ENCODE measurements around the gene OGDH. TPM values are rescaled to one million over a fixed set of nuclear protein-coding genes. Genes with fewer than 3 reads are reported as not detected.
"Not testable (repeated sequence)": the region's sequence is repeated elsewhere in the genome, so short reads cannot be mapped to it uniquely, and the experiment has no call there.

The OGDH gene
- total and polyA plus RNA-seq, 8 donors = 46.6 to 184 (median 56.1) TPM

DNA sequence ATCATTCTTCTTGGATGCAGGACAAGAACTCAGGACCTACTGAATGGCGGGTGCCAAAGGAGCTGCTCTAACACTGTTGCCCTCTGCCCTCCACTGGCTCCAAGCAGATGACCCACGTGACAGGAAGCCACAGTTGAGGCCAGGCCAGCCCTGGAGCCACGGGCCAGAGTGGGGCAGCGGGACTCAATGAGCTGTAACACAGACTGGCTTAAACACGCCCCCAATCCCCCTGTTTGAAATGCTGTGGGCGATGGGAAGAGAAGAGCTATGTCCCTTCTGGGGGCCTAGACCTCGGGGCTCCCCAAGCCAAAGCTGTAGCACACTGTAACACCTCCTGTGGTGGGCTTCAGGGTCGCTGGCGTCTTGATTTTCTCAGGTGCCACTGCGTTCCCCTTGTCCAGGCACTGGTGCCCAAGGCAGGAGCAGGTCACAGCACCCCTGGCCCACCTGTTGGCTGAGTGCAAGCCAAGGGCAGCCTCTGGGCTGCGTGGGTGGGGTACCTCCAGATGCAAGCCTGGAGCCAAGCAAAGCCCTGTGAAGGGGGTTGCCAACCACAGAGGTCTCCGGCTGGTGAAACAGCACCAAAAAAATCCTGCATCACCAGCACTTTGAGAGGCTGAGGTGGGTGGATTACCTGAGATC lies 123.6 kb downstream of the OGDH start:
- Histone ChIP-seq H3K36me3 (no peaks in the 10 kb centered on the region), H3K27ac (no peak overlapping the region), H3K4me3 (no peak overlapping the region), H3K4me1 (peaks cover 0 to 9% of the 10 kb centered on the region in 2 donors), H3K27me3 (no peaks in the 10 kb centered on the region), H3K9me3 (no peaks in the 10 kb centered on the region)
- ATAC-seq (peak; percentile 44), DNase-seq (no peak)
- intact Hi-C loops (cut with DNase I) = no loop called here
- TF ChIP-seq, protein P1, sequence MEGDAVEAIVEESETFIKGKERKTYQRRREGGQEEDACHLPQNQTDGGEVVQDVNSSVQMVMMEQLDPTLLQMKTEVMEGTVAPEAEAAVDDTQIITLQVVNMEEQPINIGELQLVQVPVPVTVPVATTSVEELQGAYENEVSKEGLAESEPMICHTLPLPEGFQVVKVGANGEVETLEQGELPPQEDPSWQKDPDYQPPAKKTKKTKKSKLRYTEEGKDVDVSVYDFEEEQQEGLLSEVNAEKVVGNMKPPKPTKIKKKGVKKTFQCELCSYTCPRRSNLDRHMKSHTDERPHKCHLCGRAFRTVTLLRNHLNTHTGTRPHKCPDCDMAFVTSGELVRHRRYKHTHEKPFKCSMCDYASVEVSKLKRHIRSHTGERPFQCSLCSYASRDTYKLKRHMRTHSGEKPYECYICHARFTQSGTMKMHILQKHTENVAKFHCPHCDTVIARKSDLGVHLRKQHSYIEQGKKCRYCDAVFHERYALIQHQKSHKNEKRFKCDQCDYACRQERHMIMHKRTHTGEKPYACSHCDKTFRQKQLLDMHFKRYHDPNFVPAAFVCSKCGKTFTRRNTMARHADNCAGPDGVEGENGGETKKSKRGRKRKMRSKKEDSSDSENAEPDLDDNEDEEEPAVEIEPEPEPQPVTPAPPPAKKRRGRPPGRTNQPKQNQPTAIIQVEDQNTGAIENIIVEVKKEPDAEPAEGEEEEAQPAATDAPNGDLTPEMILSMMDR (IDR thresholded peaks at IDR 0.05) = no peak

DNA sequence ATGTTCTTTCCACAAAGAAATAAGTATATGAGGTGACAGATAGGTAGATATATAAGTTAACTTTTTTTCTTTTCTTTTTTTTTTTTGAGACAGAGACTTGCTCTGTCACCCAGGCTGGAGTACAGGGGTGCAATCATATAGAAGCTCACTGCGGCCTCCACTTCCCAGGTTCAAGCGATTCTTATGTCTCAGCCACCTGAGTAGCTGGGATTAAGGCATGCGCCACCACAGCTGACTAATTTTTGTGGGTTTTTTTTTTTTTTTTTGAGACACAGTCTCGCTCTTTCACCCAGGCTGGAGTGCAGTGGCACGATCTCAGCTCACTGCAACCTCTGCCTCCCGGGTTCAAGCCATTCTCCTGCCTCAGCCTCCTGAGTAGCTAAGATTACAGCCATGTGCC lies 126.5 kb downstream of the OGDH start:
- H3K9me3 ChIP-seq; H3K4me3 ChIP-seq; H3K36me3 ChIP-seq; intact Hi-C loops (cut with DNase I); H3K27ac ChIP-seq; H3K27me3 ChIP-seq; DNase-seq; ATAC-seq: not testable (repeated sequence)
- H3K4me1 ChIP-seq = peaks cover 0 to 14% of the 10 kb centered on the region in 2 donors

DNA sequence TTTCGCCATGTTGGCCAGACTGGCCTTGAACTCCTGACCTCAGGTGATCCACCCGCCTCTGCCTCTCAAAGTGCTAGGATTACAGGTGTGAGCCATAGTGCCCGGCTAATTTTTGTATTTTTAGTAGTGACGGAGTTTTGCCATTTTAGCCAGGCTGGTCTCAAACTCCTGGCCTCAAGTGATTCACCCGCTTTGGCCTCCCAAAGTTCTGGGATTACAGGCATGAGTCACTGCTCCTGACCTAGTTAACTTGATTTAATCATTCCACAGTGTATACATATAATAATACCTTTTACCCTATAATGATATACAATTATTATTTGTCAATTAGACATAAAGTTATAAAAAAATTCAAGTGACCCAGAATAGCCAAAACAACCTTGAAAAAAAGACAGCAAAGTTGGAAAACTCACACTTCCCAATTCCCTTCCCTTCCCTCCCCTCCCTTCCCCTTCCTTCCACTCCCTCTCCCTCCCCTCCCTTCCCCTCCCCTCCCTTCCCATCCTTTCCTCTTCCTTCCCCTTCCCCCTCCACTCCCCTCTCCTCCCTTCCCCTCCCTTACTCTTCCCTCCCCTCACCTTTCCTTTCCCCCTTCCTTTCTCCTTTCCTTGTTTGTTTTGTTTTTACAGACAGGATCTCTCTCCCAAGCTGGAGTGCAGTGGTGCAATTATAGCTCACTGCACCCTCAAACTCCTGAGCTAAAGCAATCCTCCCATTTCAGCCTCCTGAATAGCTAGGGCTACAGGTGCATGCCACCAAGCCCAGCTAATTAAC lies 127.5 kb downstream of the OGDH start:
- Histone ChIP-seq H3K27ac (no peak overlapping the region), H3K27me3 (no peaks in the 10 kb centered on the region), H3K4me1 (peaks cover 0 to 14% of the 10 kb centered on the region in 2 donors), H3K4me3 (no peak overlapping the region), H3K36me3 (no peaks in the 10 kb centered on the region), H3K9me3 (no peaks in the 10 kb centered on the region)
- no peak for ATAC-seq
- DNase-seq = no peak
- intact Hi-C loops (cut with DNase I) = no loop called here
- TF ChIP-seq, protein P1 (IDR thresholded peaks at IDR 0.05) = no peak

DNA sequence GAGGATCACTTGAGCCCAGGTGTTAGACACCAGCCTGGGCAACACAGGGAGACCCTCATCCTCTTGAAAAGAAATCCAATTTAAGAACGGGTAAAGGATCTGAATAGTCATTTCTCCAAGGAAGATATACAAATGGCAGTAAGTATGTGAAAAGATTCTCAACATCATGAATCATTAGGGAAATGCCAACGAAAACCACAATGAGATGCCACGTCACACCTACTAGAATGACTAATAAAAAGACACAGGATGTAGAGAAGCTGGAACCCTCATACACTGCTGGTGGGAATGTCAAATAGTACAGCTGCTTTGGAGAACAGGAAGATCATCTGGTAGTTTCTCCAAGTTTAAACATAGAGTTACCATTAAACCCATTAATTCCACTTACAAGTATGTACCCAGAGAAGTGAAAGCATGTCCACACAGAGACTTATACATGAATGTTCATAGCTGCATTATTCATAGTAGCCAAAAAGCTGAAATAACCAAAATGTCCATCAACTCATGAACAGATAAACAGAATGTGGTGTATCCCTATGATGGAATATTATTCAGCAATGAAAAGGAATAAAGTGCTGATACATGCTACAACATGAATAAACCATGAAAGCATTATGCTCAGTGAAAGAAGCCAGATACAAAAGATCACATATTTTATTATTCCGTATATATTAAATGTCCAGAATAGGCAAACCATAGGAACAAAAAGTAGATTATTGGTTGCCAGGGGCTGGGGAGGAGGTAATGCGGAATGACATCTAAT lies 129.2 kb downstream of the OGDH start:
- Histone ChIP-seq H3K9me3 (no peaks in the 10 kb centered on the region), H3K36me3 (no peaks in the 10 kb centered on the region), H3K4me3 (no peak overlapping the region), H3K27me3 (no peaks in the 10 kb centered on the region), H3K27ac (peak overlapping the region in 1 of 2 donors; percentile 80), H3K4me1 (peaks cover 0 to 11% of the 10 kb centered on the region in 2 donors)
- DNase-seq = no peak
- intact Hi-C loops (cut with DNase I) = no loop called here
- TF ChIP-seq, protein P1 (IDR thresholded peaks at IDR 0.05) = no peak
- ATAC-seq = peak; percentile 73

DNA sequence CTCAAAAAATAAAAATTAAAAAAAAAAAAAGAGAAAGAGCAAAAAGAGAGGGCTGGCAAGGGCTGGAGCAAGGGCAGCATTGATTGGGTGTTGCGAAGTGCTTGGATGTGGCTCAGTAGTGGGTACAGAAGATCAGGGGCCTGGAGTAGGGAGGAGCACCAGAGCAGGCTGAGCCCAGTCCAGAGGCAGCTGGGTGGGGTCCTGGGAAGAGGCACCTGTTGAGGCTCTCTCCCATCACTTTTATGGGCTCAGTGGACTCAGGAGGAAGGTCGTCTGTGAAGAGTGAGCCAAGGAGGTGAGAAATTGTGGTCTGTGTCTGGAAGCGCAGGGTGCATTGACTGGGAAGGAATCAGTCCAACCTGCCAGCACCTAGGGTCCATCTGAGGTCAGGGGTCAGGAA lies 130.5 kb downstream of the OGDH start:
- Histone ChIP-seq H3K27me3 (no peaks in the 10 kb centered on the region), H3K4me1 (peaks cover 0 to 11% of the 10 kb centered on the region in 2 donors), H3K9me3 (no peaks in the 10 kb centered on the region), H3K36me3 (no peaks in the 10 kb centered on the region), H3K4me3 (no peak overlapping the region), H3K27ac (no peak overlapping the region)
- DNase-seq (no peak), ATAC-seq (no peak)
- intact Hi-C loops (cut with DNase I) = no loop called here
- TF ChIP-seq, protein P1 (IDR thresholded peaks at IDR 0.05) = no peak
